Panc1 (cell line): ENCODE results near the gene TEX14. TPM values are rescaled to one million over a fixed set of nuclear protein-coding genes. Genes with fewer than 3 reads are reported as not detected.

Source experiments
- ATAC-seq: fragments of 200-7000 bp; cut with Tn5 transposase; 2 replicates; pipeline ENCODE4 v1.9.1; 2020; ENCODE audit warnings: mild to moderate bottlenecking, moderate library complexity
- BruUV-seq: library from RNA; stranded (reverse); fragments of 400-500 nt; replicated peaks from 2 replicates; lab custom pipeline; 2021; lab: Mats Ljungman, UMichigan
- CTCF ChIA-PET: fragments of 300-600 bp; sonication (Branson Sonifier 250); formaldehyde crosslinking; loops from one replicate; lab custom pipeline; 2022; ENCODE audit warnings: antibody characterized with exemption; lab: Charles Lee
- POLR2A ChIA-PET: fragments of 300-600 bp; sonication (Branson Sonifier 250); formaldehyde crosslinking; loops from one replicate; lab custom pipeline; 2022; ENCODE audit warnings: antibody characterized with exemption; lab: Charles Lee
- DNase-seq: peaks from one replicate; pipeline ENCODE4 v3.0.0-alpha.2; 2010; ENCODE audit warnings: low read depth, low spot score
- H3K27ac ChIP-seq: 2 replicates; pipeline ENCODE4 v1.5.1; 2011; ENCODE audit warnings: mild to moderate bottlenecking, low read length, inconsistent platforms
- H3K27me3 ChIP-seq: fragments of 200-500 bp; sonication (Bioruptor generic); 2 replicates; pipeline ENCODE4 v1.6.0; 2014; ENCODE audit warnings: low read length, inconsistent platforms; ENCODE audit not compliant: control insufficient read depth, insufficient read depth
- H3K36me3 ChIP-seq: fragments of 200-500 bp; sonication (Bioruptor generic); 2 replicates; pipeline ENCODE4 v1.5.1; 2014; ENCODE audit warnings: inconsistent platforms, mild to moderate bottlenecking, low read length, moderate library complexity; ENCODE audit not compliant: control insufficient read depth, insufficient read depth
- H3K4me1 ChIP-seq: 2 replicates; pipeline ENCODE4 v1.5.1; 2011; ENCODE audit warnings: inconsistent platforms, mild to moderate bottlenecking, low read length, moderate library complexity; ENCODE audit not compliant: control insufficient read depth, insufficient read depth
- H3K4me3 ChIP-seq, 2 experiments: 2 replicates each; pipeline ENCODE4 v1.5.1; 2011 to 2012; ENCODE audit warnings: low read depth in 2 of 2, low read length in 2 of 2, mild to moderate bottlenecking in 2 of 2, inconsistent platforms in 1 of 2, moderate library complexity in 1 of 2
- H3K9me3 ChIP-seq: fragments of 200-500 bp; sonication (Bioruptor generic); 2 replicates; pipeline ENCODE4 v1.5.1; 2014; ENCODE audit warnings: low read depth, mild to moderate bottlenecking, inconsistent platforms, low read length, moderate library complexity; ENCODE audit not compliant: control insufficient read depth, insufficient read depth
- CTCF ChIP-seq: fragments of 450-650 bp; IDR thresholded peaks from 2 replicates; pipeline ENCODE4 v1.5.1; 2017; ENCODE audit warnings: mild to moderate bottlenecking
- POLR2AphosphoS5 ChIP-seq: IDR thresholded peaks from 2 replicates; pipeline ENCODE4 v1.6.1; 2012; ENCODE audit warnings: mild to moderate bottlenecking, low read depth, low read length, moderate library complexity
- REST ChIP-seq, 2 experiments: IDR thresholded peaks; 2 replicates each; pipeline ENCODE4 v1.6.1; 2011 to 2012; ENCODE audit warnings: low read depth in 2 of 2, control low read depth in 1 of 2, low read length in 1 of 2, mild to moderate bottlenecking in 1 of 2, moderate library complexity in 1 of 2; ENCODE audit not compliant: insufficient read depth in 1 of 2
- SIN3A ChIP-seq: IDR thresholded peaks from 2 replicates; pipeline ENCODE4 v1.6.1; 2012; ENCODE audit warnings: low read depth, mild to moderate bottlenecking, low read length, moderate library complexity, borderline replicate concordance; ENCODE audit not compliant: insufficient read depth
- TCF7L2 ChIP-seq: IDR thresholded peaks from 2 replicates; pipeline ENCODE4 v1.6.1; 2011; ENCODE audit warnings: mild to moderate bottlenecking, low read depth, low read length, inconsistent platforms
- in situ Hi-C: cut with HindIII; loops from 2 replicates; pipeline ENCODE4 v1.10.0; 2016; ENCODE audit warnings: low sequenced_read_pairs, low pct_unique_long_range_greater_than_20kb
- intact Hi-C: fragments of 100-400 bp; cut with micrococcal nuclease; formaldehyde crosslinking; loops from one replicate; pipeline ENCODE4 v1.10.0; 2022; ENCODE audit not compliant: unreplicated experiment
- total RNA-seq: library from RNA; stranded (reverse); gene quantifications from one replicate; pipeline ENCODE4 v1.2.1, GENCODE V29; 2021; ENCODE audit not compliant: unreplicated experiment

TEX14 gene
- total RNA-seq, 1 experiment from 2014 or later: not detected

- no peaks in the 10 kb centered on the region for H3K36me3 ChIP-seq
- DNase-seq: no peak
- intact Hi-C loops: no loop called here
- no TSS peak for BruUV-seq
- H3K4me3 ChIP-seq: no peak overlapping the region
- in situ Hi-C loops: no loop called here
- no peaks in the 10 kb centered on the region for H3K4me1 ChIP-seq
- CTCF ChIA-PET: no interaction called here
- H3K27me3 ChIP-seq: no peaks in the 10 kb centered on the region; the same call in 1 of the 2 replicates
- POLR2A ChIA-PET: no interaction called here
- no peaks in the 10 kb centered on the region for H3K9me3 ChIP-seq
- no peak for ATAC-seq
- TF ChIP-seq POLR2AphosphoS5: no peak
- no peak for TF ChIP-seq TCF7L2
- no peak for TF ChIP-seq SIN3A
- no peak for TF ChIP-seq CTCF
- no peak for TF ChIP-seq REST (IDR thresholded peaks at IDR 0.05; ENCODE audit: insufficient read depth in 1 of 2, low read depth in 2 of 2, low read length in 1 of 2)
- no peak overlapping the region for H3K27ac ChIP-seq
These were observed 127.6 kb downstream of the TEX14 start for GRCh38 chr17:58564243-58564642.

- intact Hi-C loops: no loop called here
- in situ Hi-C loops: no loop called here
- TF ChIP-seq CTCF (no peak), TCF7L2 (no peak), SIN3A (no peak), POLR2AphosphoS5 (no peak), REST (IDR thresholded peaks at IDR 0.05; ENCODE audit: insufficient read depth in 1 of 2, low read depth in 2 of 2, low read length in 1 of 2) (no peak)
- H3K36me3 ChIP-seq: no peaks in the 10 kb centered on the region
- no peaks in the 10 kb centered on the region for H3K9me3 ChIP-seq
- DNase-seq: no peak
- CTCF ChIA-PET: no interaction called here
- ATAC-seq: no peak
- BruUV-seq: no TSS peak
- no peaks in the 10 kb centered on the region; the same call in 1 of the 2 replicates for H3K27me3 ChIP-seq
- no peak overlapping the region for H3K27ac ChIP-seq
- no peak overlapping the region for H3K4me3 ChIP-seq
- H3K4me1 ChIP-seq: no peaks in the 10 kb centered on the region
- POLR2A ChIA-PET: no interaction called here
These were observed 131.3 kb downstream of the TEX14 start for GRCh38 chr17:58560511-58560910.
